HepG2 (cell line): ENCODE results near the gene KRT34.
A peak's percentile ranks its signal among the peaks of the same experiment; 100 is the strongest.

Experiments
- CREB1 ChIP-seq, 2 experiments: fragments of 450-650 bp in 1 of 2; IDR thresholded peaks; 2 replicates each; pipeline ENCODE4 v1.6.1; 2016 to 2017; ENCODE audit warnings: control low read depth in 1 of 2, mild to moderate bottlenecking in 1 of 2, missing compliant biosample characterization in 1 of 2, missing genetic modification characterization in 1 of 2
- DPF2 ChIP-seq: sonication (generic); formaldehyde crosslinking; IDR thresholded peaks from 2 replicates; pipeline ENCODE4 v1.4.0; 2020; ENCODE audit warnings: mild to moderate bottlenecking, low read depth, missing genetic modification reagents, borderline replicate concordance
- KDM1A ChIP-seq: IDR thresholded peaks from 2 replicates; pipeline ENCODE4 v1.6.1; 2016; ENCODE audit warnings: missing compliant biosample characterization
- MBNL3 ChIP-seq: fragments of 250-450 bp; sonication (Bioruptor Pico); conservative IDR thresholded peaks from 2 replicates; pipeline ENCODE4 v1.8.0; 2022; ENCODE audit warnings: mild to moderate bottlenecking, inconsistent platforms
- POLR2AphosphoS5 ChIP-seq: IDR thresholded peaks from 2 replicates; pipeline ENCODE4 v1.6.1; 2012; ENCODE audit warnings: low read depth, low read length
- ZNF12 ChIP-seq: sonication (generic); formaldehyde crosslinking; IDR thresholded peaks from 2 replicates; pipeline ENCODE4 v1.5.0; 2020; ENCODE audit warnings: missing genetic modification reagents

DNA sequence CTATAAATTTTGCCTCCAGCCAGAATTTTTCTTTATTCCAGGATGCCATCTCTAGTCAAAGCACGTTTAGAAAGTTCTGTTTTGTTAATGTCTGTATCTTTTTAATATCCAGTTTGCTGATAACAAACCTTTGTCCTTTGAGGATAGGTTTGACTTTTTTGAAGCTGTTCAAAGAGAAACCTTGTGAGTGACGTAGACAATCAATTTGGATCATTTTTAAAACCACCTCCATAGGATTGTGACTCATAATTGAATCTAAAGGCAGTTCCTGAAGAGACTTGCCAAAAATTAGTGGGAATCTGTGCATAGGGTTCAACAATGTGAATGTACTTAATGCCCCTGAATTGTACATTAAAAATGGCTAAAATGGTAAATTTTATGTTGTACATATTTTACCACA, 9.4 kb upstream of the KRT34 start:
- TF ChIP-seq CREB1 (IDR thresholded peaks at IDR 0.05) (peak; percentile 79), CREB1 (CRISPR knock-in tag; IDR thresholded peaks at IDR 0.05) (no peak), ZNF12 (CRISPR knock-in tag) (no peak), MBNL3 (CRISPR knock-in tag) (no peak), POLR2AphosphoS5 (no peak), KDM1A (CRISPR knock-in tag) (no peak), DPF2 (CRISPR knock-in tag) (no peak)
